ENCODE measurements around the gene CSK.

DNA sequence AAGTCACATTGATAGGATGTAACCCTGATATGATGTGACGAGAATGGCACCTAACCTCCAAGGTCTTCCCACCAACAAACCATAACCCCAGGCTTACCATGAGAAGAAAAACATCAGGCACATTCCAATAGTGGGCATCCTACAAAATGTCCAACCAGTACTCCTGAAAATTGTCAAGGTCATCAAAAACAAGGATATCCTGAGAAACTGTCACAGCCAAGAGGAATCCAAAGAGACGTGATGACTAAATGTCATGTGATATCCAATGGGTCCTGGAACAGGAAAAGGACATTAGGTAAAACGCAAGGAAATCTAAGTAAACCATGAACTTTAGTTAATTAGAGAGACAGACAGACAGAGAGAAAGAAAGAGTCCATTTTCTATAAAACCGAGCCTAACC, 35.5 kb upstream of the CSK start:
- TF ChIP-seq, protein P1, sequence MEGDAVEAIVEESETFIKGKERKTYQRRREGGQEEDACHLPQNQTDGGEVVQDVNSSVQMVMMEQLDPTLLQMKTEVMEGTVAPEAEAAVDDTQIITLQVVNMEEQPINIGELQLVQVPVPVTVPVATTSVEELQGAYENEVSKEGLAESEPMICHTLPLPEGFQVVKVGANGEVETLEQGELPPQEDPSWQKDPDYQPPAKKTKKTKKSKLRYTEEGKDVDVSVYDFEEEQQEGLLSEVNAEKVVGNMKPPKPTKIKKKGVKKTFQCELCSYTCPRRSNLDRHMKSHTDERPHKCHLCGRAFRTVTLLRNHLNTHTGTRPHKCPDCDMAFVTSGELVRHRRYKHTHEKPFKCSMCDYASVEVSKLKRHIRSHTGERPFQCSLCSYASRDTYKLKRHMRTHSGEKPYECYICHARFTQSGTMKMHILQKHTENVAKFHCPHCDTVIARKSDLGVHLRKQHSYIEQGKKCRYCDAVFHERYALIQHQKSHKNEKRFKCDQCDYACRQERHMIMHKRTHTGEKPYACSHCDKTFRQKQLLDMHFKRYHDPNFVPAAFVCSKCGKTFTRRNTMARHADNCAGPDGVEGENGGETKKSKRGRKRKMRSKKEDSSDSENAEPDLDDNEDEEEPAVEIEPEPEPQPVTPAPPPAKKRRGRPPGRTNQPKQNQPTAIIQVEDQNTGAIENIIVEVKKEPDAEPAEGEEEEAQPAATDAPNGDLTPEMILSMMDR (conservative IDR thresholded peaks at IDR 0.05), result no peak
- no peak for TF ChIP-seq ZFX (IDR thresholded peaks at IDR 0.05)
